Stimulated activated CD4-positive, alpha-beta T cell treated with anti-CD3 and anti-CD28 coated beads, Interleukin-1b, Interleukin-23, amount 100 ng/mL, for 24 hours (primary cell): ENCODE data around the gene SLC16A14.

Source experiments
- DNase-seq, 4 experiments: peaks; one replicate each; pipeline ENCODE4 v3.0.0-alpha.2; 2020; ENCODE audit warnings: low read depth in 4 of 4, low spot score in 1 of 4

SLC16A14 gene

GRCh38 chr2:230042195-230042594 lies 26.5 kb downstream of the SLC16A14 start:
- DNase-seq = no peak

GRCh38 chr2:230023313-230023712 lies 45.4 kb downstream of the SLC16A14 start:
- no peak for DNase-seq

- no peak for DNase-seq
Observed at GRCh38 chr2:230019742-230020141, 49.0 kb downstream of the SLC16A14 start.

GRCh38 chr2:230018153-230018552 lies 50.6 kb downstream of the SLC16A14 start:
- DNase-seq = no peak

GRCh38 chr2:230016844-230017243 lies 51.9 kb downstream of the SLC16A14 start:
- no peak for DNase-seq

- no peak for DNase-seq
Observed at GRCh38 chr2:230012267-230012884, 56.3 kb downstream of the SLC16A14 start.

- no peak for DNase-seq
Observed at GRCh38 chr2:230011617-230012016, 57.1 kb downstream of the SLC16A14 start.

GRCh38 chr2:230010501-230010900 lies 58.2 kb downstream of the SLC16A14 start:
- DNase-seq = no peak

GRCh38 chr2:230008708-230009066 lies 60.0 kb downstream of the SLC16A14 start:
- DNase-seq = no peak

- peak; percentile 72 to 77 (median 76) for DNase-seq
Observed at GRCh38 chr2:230007931-230008707, 60.6 kb downstream of the SLC16A14 start.

- no peak for DNase-seq
Observed at GRCh38 chr2:230000118-230000841, 68.4 kb downstream of the SLC16A14 start.

GRCh38 chr2:229997565-229997964 lies 71.2 kb downstream of the SLC16A14 start:
- no peak for DNase-seq

GRCh38 chr2:229996320-229996719 lies 72.4 kb downstream of the SLC16A14 start:
- no peak for DNase-seq

GRCh38 chr2:229993236-229993635 lies 75.5 kb downstream of the SLC16A14 start:
- no peak for DNase-seq
